Measurements from ENCODE around the gene MRTFA. TPM values are rescaled to one million over a fixed set of nuclear protein-coding genes. Genes with fewer than 3 reads are reported as not detected.

The MRTFA gene
- total RNA-seq, 3 donors from 2014 or later (not counting 1 experiment from before 2014, with no cell fraction given): 81.8 to 91.9 (median 83.5) TPM

DNA sequence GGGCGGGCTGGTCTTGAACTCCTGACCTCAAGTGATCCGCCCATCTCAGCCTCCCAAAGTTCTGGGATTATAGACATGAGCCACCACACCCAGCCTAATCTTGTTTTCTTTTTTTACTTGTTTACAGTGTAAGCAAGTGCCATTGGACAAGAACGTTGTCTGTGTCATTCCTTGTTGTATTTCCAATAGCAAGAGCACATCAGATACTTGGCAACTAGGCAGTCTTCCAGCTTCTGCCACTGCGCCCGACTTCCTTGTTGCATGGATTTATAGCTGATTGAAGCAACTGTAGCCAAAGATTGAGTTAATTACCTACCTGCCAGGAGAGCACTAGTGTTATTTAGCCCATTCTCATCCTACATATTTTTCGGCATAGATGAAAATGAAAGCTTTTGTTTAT lies 269.2 kb downstream of the MRTFA start:
- H3K27ac ChIP-seq (ENCODE audit: low read length): no peak overlapping the region
- no peak for DNase-seq
- H3K9me3 Mint-ChIP-seq: no peaks in the 10 kb centered on the region
- TF ChIP-seq, protein P1, sequence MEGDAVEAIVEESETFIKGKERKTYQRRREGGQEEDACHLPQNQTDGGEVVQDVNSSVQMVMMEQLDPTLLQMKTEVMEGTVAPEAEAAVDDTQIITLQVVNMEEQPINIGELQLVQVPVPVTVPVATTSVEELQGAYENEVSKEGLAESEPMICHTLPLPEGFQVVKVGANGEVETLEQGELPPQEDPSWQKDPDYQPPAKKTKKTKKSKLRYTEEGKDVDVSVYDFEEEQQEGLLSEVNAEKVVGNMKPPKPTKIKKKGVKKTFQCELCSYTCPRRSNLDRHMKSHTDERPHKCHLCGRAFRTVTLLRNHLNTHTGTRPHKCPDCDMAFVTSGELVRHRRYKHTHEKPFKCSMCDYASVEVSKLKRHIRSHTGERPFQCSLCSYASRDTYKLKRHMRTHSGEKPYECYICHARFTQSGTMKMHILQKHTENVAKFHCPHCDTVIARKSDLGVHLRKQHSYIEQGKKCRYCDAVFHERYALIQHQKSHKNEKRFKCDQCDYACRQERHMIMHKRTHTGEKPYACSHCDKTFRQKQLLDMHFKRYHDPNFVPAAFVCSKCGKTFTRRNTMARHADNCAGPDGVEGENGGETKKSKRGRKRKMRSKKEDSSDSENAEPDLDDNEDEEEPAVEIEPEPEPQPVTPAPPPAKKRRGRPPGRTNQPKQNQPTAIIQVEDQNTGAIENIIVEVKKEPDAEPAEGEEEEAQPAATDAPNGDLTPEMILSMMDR (IDR thresholded peaks at IDR 0.05): no peak
- no peaks in the 10 kb centered on the region for H3K27me3 ChIP-seq (ENCODE audit: control insufficient read depth, insufficient read depth, low read length)
- intact Hi-C loops (cut with micrococcal nuclease): no loop called here
- peaks cover 7 to 9% of the 10 kb centered on the region in 2 donors for H3K4me1 Mint-ChIP-seq
- no peaks in the 10 kb centered on the region for H3K9me3 ChIP-seq (ENCODE audit: control insufficient read depth, insufficient read depth, low read length)
- ATAC-seq: no peak
- H3K36me3 Mint-ChIP-seq: peaks cover 32% of the 10 kb centered on the region
- peaks cover 12% of the 10 kb centered on the region for H3K4me1 ChIP-seq (ENCODE audit: control insufficient read depth, insufficient read depth, low read length)
- no peak overlapping the region for H3K4me3 Mint-ChIP-seq
- H3K36me3 ChIP-seq (ENCODE audit: control insufficient read depth, insufficient read depth, low read length): peaks cover 52% of the 10 kb centered on the region
- no peaks in the 10 kb centered on the region for H3K27me3 Mint-ChIP-seq (ENCODE audit: low read depth in 2 of 2)
- H3K4me3 ChIP-seq (ENCODE audit: low read length): no peak overlapping the region
- no peak overlapping the region for H3K27ac Mint-ChIP-seq
- WGBS (ENCODE audit: insufficient coverage): 93% methylated on average over 5 of the region's 6 CpGs

DNA sequence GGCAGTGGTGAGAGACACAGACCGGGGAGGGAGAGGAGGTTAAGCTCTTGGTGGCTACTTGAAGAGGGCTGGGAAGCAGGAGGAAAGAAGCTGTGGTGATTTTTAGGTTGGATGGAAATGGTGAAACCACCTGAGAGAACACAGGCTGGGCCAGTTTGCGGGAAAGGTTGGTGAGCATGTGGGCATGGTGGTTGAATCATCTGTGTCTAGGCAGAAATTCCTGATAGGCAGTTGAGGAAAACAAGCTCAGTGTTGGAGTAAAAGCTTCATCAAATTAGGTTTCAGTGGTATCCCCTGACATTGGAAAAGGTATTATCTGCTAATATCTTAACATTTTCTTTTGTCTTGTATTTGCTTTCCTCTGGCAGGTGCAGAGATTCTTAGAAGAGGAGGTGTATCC lies 270.5 kb downstream of the MRTFA start:
- ATAC-seq (no peak), DNase-seq (no peak)
- H3K4me3 Mint-ChIP-seq: no peak overlapping the region
- H3K27me3 Mint-ChIP-seq (ENCODE audit: low read depth in 2 of 2): no peaks in the 10 kb centered on the region
- WGBS (ENCODE audit: insufficient coverage): 97% methylated on average over 2 of the region's 2 CpGs
- H3K27me3 ChIP-seq (ENCODE audit: control insufficient read depth, insufficient read depth, low read length): no peaks in the 10 kb centered on the region
- H3K27ac ChIP-seq (ENCODE audit: low read length): no peak overlapping the region
- H3K27ac Mint-ChIP-seq: peak overlapping the region in 1 of 2 donors; percentile 18
- TF ChIP-seq, protein P1 (IDR thresholded peaks at IDR 0.05): no peak
- H3K4me1 ChIP-seq (ENCODE audit: control insufficient read depth, insufficient read depth, low read length): peaks cover 6% of the 10 kb centered on the region
- H3K36me3 Mint-ChIP-seq: peaks cover 44% of the 10 kb centered on the region
- H3K9me3 ChIP-seq (ENCODE audit: control insufficient read depth, insufficient read depth, low read length): no peaks in the 10 kb centered on the region
- H3K4me1 Mint-ChIP-seq: peaks cover 2 to 7% of the 10 kb centered on the region in 2 donors
- intact Hi-C loops (cut with micrococcal nuclease): no loop called here
- H3K4me3 ChIP-seq (ENCODE audit: low read length): no peak overlapping the region
- H3K9me3 Mint-ChIP-seq: no peaks in the 10 kb centered on the region
- H3K36me3 ChIP-seq (ENCODE audit: control insufficient read depth, insufficient read depth, low read length): peaks cover 64% of the 10 kb centered on the region

DNA sequence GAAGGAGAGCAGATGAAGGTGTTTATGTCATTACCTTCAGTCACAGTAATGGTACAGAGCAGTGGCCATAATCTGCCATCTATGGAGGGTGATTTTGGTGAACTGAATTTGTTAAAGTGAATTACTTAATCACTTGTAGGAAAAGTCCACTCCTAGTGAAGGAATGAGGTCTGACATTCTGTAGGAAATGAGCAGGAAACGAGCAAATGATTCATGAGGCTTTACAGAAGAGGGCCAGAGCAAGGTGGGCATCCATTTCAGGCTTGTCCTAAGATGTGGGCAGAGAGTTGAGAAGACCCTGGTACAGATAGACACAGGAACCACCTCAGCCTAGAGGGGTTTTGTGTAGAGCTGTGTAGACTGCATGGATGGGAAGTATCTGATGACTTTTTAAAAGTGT lies 272.1 kb downstream of the MRTFA start:
- peaks cover 81% of the 10 kb centered on the region for H3K36me3 ChIP-seq (ENCODE audit: control insufficient read depth, insufficient read depth, low read length)
- no peak for ATAC-seq
- H3K4me3 ChIP-seq (ENCODE audit: low read length): no peak overlapping the region
- Mint-ChIP-seq H3K4me1 (peaks cover 0 to 5% of the 10 kb centered on the region in 2 donors), H3K4me3 (no peak overlapping the region), H3K27me3 (ENCODE audit: low read depth in 2 of 2) (no peaks in the 10 kb centered on the region), H3K9me3 (no peaks in the 10 kb centered on the region), H3K36me3 (peaks cover 44% of the 10 kb centered on the region), H3K27ac (no peak overlapping the region)
- no peaks in the 10 kb centered on the region for H3K4me1 ChIP-seq (ENCODE audit: control insufficient read depth, insufficient read depth, low read length)
- no peaks in the 10 kb centered on the region for H3K27me3 ChIP-seq (ENCODE audit: control insufficient read depth, insufficient read depth, low read length)
- TF ChIP-seq, protein P1 (IDR thresholded peaks at IDR 0.05): no peak
- 91% methylated on average over 1 of the region's 1 CpG for WGBS (ENCODE audit: insufficient coverage)
- no peak overlapping the region for H3K27ac ChIP-seq (ENCODE audit: low read length)
- no peak for DNase-seq
- no peaks in the 10 kb centered on the region for H3K9me3 ChIP-seq (ENCODE audit: control insufficient read depth, insufficient read depth, low read length)
- intact Hi-C loops (cut with micrococcal nuclease): no loop called here

DNA sequence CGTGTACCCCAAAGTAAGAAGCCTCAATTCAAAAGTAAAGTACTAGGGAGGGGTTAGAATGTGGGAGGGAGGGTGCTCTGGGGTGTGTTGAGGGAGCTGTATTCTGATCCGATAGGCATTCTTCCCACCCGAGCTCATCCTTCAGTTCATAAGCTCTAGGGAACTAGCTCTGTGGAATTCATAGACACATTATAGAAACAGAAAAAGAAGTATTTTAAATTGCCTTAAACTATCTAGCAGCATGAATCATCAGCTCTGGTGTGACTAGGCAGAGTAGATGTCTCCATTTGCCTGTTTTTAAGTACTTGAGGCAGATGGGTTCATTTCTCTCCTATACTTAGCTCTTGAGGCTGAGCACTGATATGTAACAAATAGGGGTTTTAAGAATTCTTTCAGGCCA lies 273.5 kb downstream of the MRTFA start:
- 95% methylated on average over 3 of the region's 3 CpGs for WGBS (ENCODE audit: insufficient coverage)
- Histone ChIP-seq H3K27ac (ENCODE audit: low read length) (no peak overlapping the region), H3K36me3 (ENCODE audit: control insufficient read depth, insufficient read depth, low read length) (peaks cover 92% of the 10 kb centered on the region), H3K4me1 (ENCODE audit: control insufficient read depth, insufficient read depth, low read length) (no peaks in the 10 kb centered on the region), H3K4me3 (ENCODE audit: low read length) (no peak overlapping the region), H3K9me3 (ENCODE audit: control insufficient read depth, insufficient read depth, low read length) (no peaks in the 10 kb centered on the region), H3K27me3 (ENCODE audit: control insufficient read depth, insufficient read depth, low read length) (no peaks in the 10 kb centered on the region)
- Mint-ChIP-seq H3K27ac (no peak overlapping the region), H3K4me3 (no peak overlapping the region), H3K27me3 (ENCODE audit: low read depth in 2 of 2) (no peaks in the 10 kb centered on the region), H3K9me3 (no peaks in the 10 kb centered on the region), H3K36me3 (peaks cover 44% of the 10 kb centered on the region), H3K4me1 (peaks cover 0 to 5% of the 10 kb centered on the region in 2 donors)
- ATAC-seq (no peak), DNase-seq (no peak)
- TF ChIP-seq, protein P1 (IDR thresholded peaks at IDR 0.05): no peak
- intact Hi-C loops (cut with micrococcal nuclease): no loop called here
